GM23248 (cell line): ENCODE data around the gene KNDC1. TPM values are rescaled to one million over a fixed set of nuclear protein-coding genes. Genes with fewer than 3 reads are reported as not detected.

ENCODE experiments used
- DNase-seq: peaks from one replicate; pipeline ENCODE4 v3.0.0-alpha.2; 2015
- H2AFZ ChIP-seq: fragments of 200-600 bp; sonication (generic); 2 replicates; pipeline ENCODE4 v1.6.1; 2016; ENCODE audit warnings: antibody characterized with exemption
- H3F3A ChIP-seq: fragments of 200-600 bp; sonication (generic); 2 replicates; pipeline ENCODE4 v1.6.1; 2016; ENCODE audit warnings: mild to moderate bottlenecking, antibody characterized with exemption, mixed run types; ENCODE audit not compliant: insufficient read depth
- H3K27ac ChIP-seq: fragments of 200-600 bp; sonication (generic); 2 replicates; pipeline ENCODE4 v1.5.1; 2016; ENCODE audit warnings: mild to moderate bottlenecking
- H3K27me3 ChIP-seq: fragments of 200-600 bp; sonication (generic); replicated peaks from 2 replicates; pipeline ENCODE4 v1.6.1; 2016; ENCODE audit warnings: mild to moderate bottlenecking; ENCODE audit not compliant: insufficient read depth
- H3K36me3 ChIP-seq: fragments of 200-600 bp; sonication (generic); 2 replicates; pipeline ENCODE4 v1.6.1; 2016; ENCODE audit warnings: low read depth, mild to moderate bottlenecking
- H3K4me1 ChIP-seq: fragments of 200-600 bp; sonication (generic); 2 replicates; pipeline ENCODE4 v1.6.1; 2016; ENCODE audit warnings: mild to moderate bottlenecking; ENCODE audit not compliant: insufficient read depth
- H3K4me2 ChIP-seq: fragments of 200-600 bp; sonication (generic); one replicate; pipeline ENCODE4 v1.6.1; 2016; ENCODE audit warnings: mild to moderate bottlenecking; ENCODE audit not compliant: unreplicated experiment
- H3K4me3 ChIP-seq: fragments of 200-600 bp; sonication (generic); 2 replicates; pipeline ENCODE4 v1.5.1; 2016; ENCODE audit warnings: mild to moderate bottlenecking
- H3K79me2 ChIP-seq: fragments of 200-600 bp; sonication (generic); 2 replicates; pipeline ENCODE4 v1.6.1; 2016; ENCODE audit warnings: mild to moderate bottlenecking; ENCODE audit not compliant: insufficient read depth
- H3K9ac ChIP-seq: fragments of 200-600 bp; sonication (generic); 2 replicates; pipeline ENCODE4 v1.6.1; 2016; ENCODE audit warnings: mild to moderate bottlenecking
- H3K9me2 ChIP-seq: fragments of 200-600 bp; sonication (generic); 2 replicates; pipeline ENCODE4 v1.6.1; 2016; ENCODE audit warnings: mixed run types, mild to moderate bottlenecking, moderate library complexity; ENCODE audit not compliant: insufficient read depth
- H3K9me3 ChIP-seq: fragments of 200-600 bp; sonication (generic); one replicate; pipeline ENCODE4 v1.6.1; 2017; ENCODE audit warnings: low read depth
- H4K20me1 ChIP-seq: fragments of 200-600 bp; sonication (generic); 2 replicates; pipeline ENCODE4 v1.6.0; 2016; ENCODE audit not compliant: insufficient read depth
- EZH2 ChIP-seq: fragments of 200-600 bp; sonication (generic); IDR thresholded peaks from 2 replicates; pipeline ENCODE4 v1.6.1; 2018; ENCODE audit warnings: antibody characterized with exemption, mild to moderate bottlenecking; ENCODE audit not compliant: insufficient read depth, poor library complexity, severe bottlenecking
- EZH2phosphoT487 ChIP-seq: fragments of 200-600 bp; sonication (generic); IDR thresholded peaks from 2 replicates; pipeline ENCODE4 v1.6.1; 2018; ENCODE audit warnings: antibody characterized with exemption, moderate library complexity, mild to moderate bottlenecking, low read depth; ENCODE audit not compliant: insufficient read depth
- WGBS, 2 experiments: methylation state at CpG; one replicate each; pipeline ENCODE4 v1.1.6; 2015 to 2017; ENCODE audit warnings: low lambda C conversion rate in 2 of 2, low coverage in 1 of 2; ENCODE audit errors: missing lambda C conversion rate in 2 of 2; 5-methylcytosine and 5-hydroxymethylcytosine counted together
- in situ Hi-C: fragments of 300-500 bp; cut with MboI; formaldehyde crosslinking; loops from 2 replicates; pipeline ENCODE4 v1.15.0; 2020
- polyA plus RNA-seq: library from polyadenylated mRNA; unstranded; fragments of >200 nt; fragmentation: Nextera tagmentation; extraction: Ambion mirVana; gene quantifications from 2 replicates; pipeline ENCODE4 v1.2.1, GENCODE V29; 2016
- total RNA-seq: library from RNA; depleted of rRNA; stranded (reverse); fragments of >200 nt; shearing (Covaris generic); gene quantifications from 2 replicates; pipeline ENCODE4 v1.2.3, GENCODE V29; 2014

KNDC1 gene
- total and polyA plus RNA-seq, 2 experiments from 2014 or later: 0.44 to 0.54 TPM

GRCh38 chr10:133211141-133211830, 51.3 kb downstream of the KNDC1 start:
- Histone ChIP-seq H3K27me3 (no peaks in the 10 kb centered on the region), H3K9me3 (no peaks in the 10 kb centered on the region), H3K4me3 (no peak overlapping the region), H3K36me3 (no peaks in the 10 kb centered on the region), H3K9ac (no peak overlapping the region), H3K4me1 (no peaks in the 10 kb centered on the region), H3K79me2 (no peaks in the 10 kb centered on the region), H2AFZ (no peak overlapping the region), H3K9me2 (no peaks in the 10 kb centered on the region), H3K4me2 (no peak overlapping the region), H3K27ac (no peak overlapping the region), H3F3A (no peaks in the 10 kb centered on the region), H4K20me1 (no peaks in the 10 kb centered on the region)
- in situ Hi-C loops: no loop called here
- TF ChIP-seq EZH2phosphoT487 (no peak), EZH2 (no peak)
- 60 to 65% methylated on average over 20 to 25 of the region's 25 CpGs for WGBS, 2 experiments
- no peak for DNase-seq

GRCh38 chr10:133211959-133212852, 52.2 kb downstream of the KNDC1 start:
- no peaks in the 10 kb centered on the region for H3F3A ChIP-seq
- no peak overlapping the region for H2AFZ ChIP-seq
- H4K20me1 ChIP-seq: no peaks in the 10 kb centered on the region
- in situ Hi-C loops: no loop called here
- no peaks in the 10 kb centered on the region for H3K9me2 ChIP-seq
- H3K4me3 ChIP-seq: no peak overlapping the region
- no peak for TF ChIP-seq EZH2phosphoT487
- no peak for TF ChIP-seq EZH2
- no peaks in the 10 kb centered on the region for H3K79me2 ChIP-seq
- WGBS, 2 experiments: 69 to 72% methylated on average over 34 of the region's 34 CpGs
- H3K9ac ChIP-seq: no peak overlapping the region
- H3K36me3 ChIP-seq: no peaks in the 10 kb centered on the region
- H3K27ac ChIP-seq: no peak overlapping the region
- no peak overlapping the region for H3K4me2 ChIP-seq
- H3K4me1 ChIP-seq: no peaks in the 10 kb centered on the region
- DNase-seq: no peak
- no peaks in the 10 kb centered on the region for H3K27me3 ChIP-seq
- no peaks in the 10 kb centered on the region for H3K9me3 ChIP-seq

- no peaks in the 10 kb centered on the region for H3K79me2 ChIP-seq
- no peak overlapping the region for H3K9ac ChIP-seq
- no peaks in the 10 kb centered on the region for H3K9me2 ChIP-seq
- no peak for DNase-seq
- no peaks in the 10 kb centered on the region for H3K36me3 ChIP-seq
- no peaks in the 10 kb centered on the region for H3K27me3 ChIP-seq
- H3F3A ChIP-seq: no peaks in the 10 kb centered on the region
- 58 to 61% methylated on average over 17 to 19 of the region's 20 CpGs for WGBS, 2 experiments
- H3K27ac ChIP-seq: no peak overlapping the region
- H3K4me2 ChIP-seq: no peak overlapping the region
- no peaks in the 10 kb centered on the region for H3K9me3 ChIP-seq
- H4K20me1 ChIP-seq: no peaks in the 10 kb centered on the region
- TF ChIP-seq EZH2 (no peak), EZH2phosphoT487 (no peak)
- H3K4me1 ChIP-seq: no peaks in the 10 kb centered on the region
- H3K4me3 ChIP-seq: no peak overlapping the region
- H2AFZ ChIP-seq: no peak overlapping the region
- in situ Hi-C loops: no loop called here
Measured at GRCh38 chr10:133212853-133213494, 53.0 kb downstream of the KNDC1 start.

- Histone ChIP-seq H3K79me2 (no peaks in the 10 kb centered on the region), H3K27ac (no peak overlapping the region), H3K9me3 (no peaks in the 10 kb centered on the region), H2AFZ (no peak overlapping the region), H3F3A (no peaks in the 10 kb centered on the region), H3K27me3 (no peaks in the 10 kb centered on the region; the same call in 1 of the 2 replicates), H3K4me1 (no peaks in the 10 kb centered on the region), H3K9ac (no peak overlapping the region), H3K9me2 (no peaks in the 10 kb centered on the region), H4K20me1 (no peaks in the 10 kb centered on the region), H3K4me2 (no peak overlapping the region), H3K4me3 (no peak overlapping the region), H3K36me3 (no peaks in the 10 kb centered on the region)
- DNase-seq: no peak
- in situ Hi-C loops: no loop called here
- TF ChIP-seq EZH2phosphoT487: no peak
- no peak for TF ChIP-seq EZH2
- 56 to 64% methylated on average over 31 to 32 of the region's 32 CpGs for WGBS, 2 experiments
Measured at GRCh38 chr10:133213641-133214467, 53.8 kb downstream of the KNDC1 start.
